Measurements from ENCODE around the gene NKIRAS2.

The NKIRAS2 gene

GRCh38 chr17:41989702-41990419 lies 30.0 kb upstream of the NKIRAS2 start:
- TF ChIP-seq USF1 (IDR thresholded peaks at IDR 0.05), result no peak
- TF ChIP-seq CEBPB (IDR thresholded peaks at IDR 0.05), result no peak
- TF ChIP-seq EP300 (IDR thresholded peaks at IDR 0.05; ENCODE audit: borderline replicate concordance), result no peak
- no peak for TF ChIP-seq TAF1 (IDR thresholded peaks at IDR 0.05; ENCODE audit: low read depth)
- TF ChIP-seq NFIC (IDR thresholded peaks at IDR 0.05), result no peak
- TF ChIP-seq TCF12 (IDR thresholded peaks at IDR 0.05; ENCODE audit: low read depth), result no peak
- TF ChIP-seq ZBTB7A (IDR thresholded peaks at IDR 0.05; ENCODE audit: low read depth), result no peak
- TF ChIP-seq FOXM1 (IDR thresholded peaks at IDR 0.05; ENCODE audit: borderline replicate concordance, low read depth), result no peak
- no peak for TF ChIP-seq YY1 (IDR thresholded peaks at IDR 0.05; ENCODE audit: low read depth)
- TF ChIP-seq REST (IDR thresholded peaks at IDR 0.05; ENCODE audit: low read depth), result no peak
- TF ChIP-seq EGR1 (IDR thresholded peaks at IDR 0.05), result no peak
- TF ChIP-seq CREB1 (IDR thresholded peaks at IDR 0.05; ENCODE audit: low read depth), result no peak
- no peak for TF ChIP-seq RAD21 (IDR thresholded peaks at IDR 0.05; ENCODE audit: low read depth)
- no peak for TF ChIP-seq MAX (IDR thresholded peaks at IDR 0.05)
- TF ChIP-seq TEAD4 (IDR thresholded peaks at IDR 0.05), result no peak

DNA sequence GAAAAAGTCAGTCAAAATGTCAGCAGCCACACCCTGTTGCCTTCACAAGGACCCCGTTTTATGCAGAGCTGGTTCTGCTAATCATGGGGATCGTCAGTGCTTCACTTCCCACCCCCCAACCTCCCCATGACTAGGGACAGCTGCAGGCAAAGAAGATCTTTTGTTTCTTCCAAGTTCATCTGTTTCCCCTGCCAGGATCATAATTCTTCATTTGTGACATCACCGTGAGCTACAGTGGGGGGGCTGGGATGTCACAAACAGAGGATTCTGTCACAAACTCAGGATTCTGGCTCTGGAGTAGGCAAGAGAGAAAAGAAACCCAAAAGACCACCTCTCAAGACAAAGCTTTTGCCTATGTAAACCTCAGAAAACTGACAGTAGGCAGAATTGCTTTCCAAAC lies 27.3 kb upstream of the NKIRAS2 start:
- no peak for TF ChIP-seq CREB1 (IDR thresholded peaks at IDR 0.05; ENCODE audit: low read depth)
- TF ChIP-seq TCF12 (IDR thresholded peaks at IDR 0.05; ENCODE audit: low read depth), result no peak
- TF ChIP-seq NFIC (IDR thresholded peaks at IDR 0.05), result no peak
- no peak for TF ChIP-seq EP300 (IDR thresholded peaks at IDR 0.05; ENCODE audit: borderline replicate concordance)
- TF ChIP-seq MAX (IDR thresholded peaks at IDR 0.05), result no peak
- TF ChIP-seq CEBPB (IDR thresholded peaks at IDR 0.05), result no peak

DNA sequence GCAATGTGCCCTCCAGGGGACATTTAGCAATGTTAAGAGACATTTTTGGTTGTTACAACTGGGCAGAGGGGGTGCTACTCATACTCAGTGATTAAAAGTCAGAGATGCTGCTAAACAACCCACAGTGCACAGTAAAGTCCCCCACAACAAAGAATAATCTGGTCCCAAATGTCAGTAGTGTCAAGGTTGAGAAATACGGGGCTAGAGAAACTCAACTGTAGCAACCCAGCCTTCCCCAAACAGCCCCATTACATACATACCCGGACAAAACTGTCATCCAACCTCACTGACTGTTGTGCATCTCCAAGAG lies 23.1 kb upstream of the NKIRAS2 start:
- TF ChIP-seq RAD21 (IDR thresholded peaks at IDR 0.05; ENCODE audit: low read depth), result no peak
- TF ChIP-seq FOXM1 (IDR thresholded peaks at IDR 0.05; ENCODE audit: borderline replicate concordance, low read depth), result no peak
- TF ChIP-seq NFIC (IDR thresholded peaks at IDR 0.05), result no peak
- no peak for TF ChIP-seq REST (IDR thresholded peaks at IDR 0.05; ENCODE audit: low read depth)
- TF ChIP-seq TAF1 (IDR thresholded peaks at IDR 0.05; ENCODE audit: low read depth), result no peak
- no peak for TF ChIP-seq EP300 (IDR thresholded peaks at IDR 0.05; ENCODE audit: borderline replicate concordance)
- no peak for TF ChIP-seq MAX (IDR thresholded peaks at IDR 0.05)
- no peak for TF ChIP-seq CEBPB (IDR thresholded peaks at IDR 0.05)
- no peak for TF ChIP-seq CREB1 (IDR thresholded peaks at IDR 0.05; ENCODE audit: low read depth)
- TF ChIP-seq USF1 (IDR thresholded peaks at IDR 0.05), result no peak
- TF ChIP-seq ZBTB7A (IDR thresholded peaks at IDR 0.05; ENCODE audit: low read depth), result no peak
- no peak for TF ChIP-seq YY1 (IDR thresholded peaks at IDR 0.05; ENCODE audit: low read depth)
- TF ChIP-seq TCF12 (IDR thresholded peaks at IDR 0.05; ENCODE audit: low read depth), result no peak
- no peak for TF ChIP-seq TEAD4 (IDR thresholded peaks at IDR 0.05)
- TF ChIP-seq EGR1 (IDR thresholded peaks at IDR 0.05), result no peak

- TF ChIP-seq CEBPB (IDR thresholded peaks at IDR 0.05), result no peak
- TF ChIP-seq MAX (IDR thresholded peaks at IDR 0.05), result no peak
- no peak for TF ChIP-seq TEAD4 (IDR thresholded peaks at IDR 0.05)
- no peak for TF ChIP-seq EGR1 (IDR thresholded peaks at IDR 0.05)
- TF ChIP-seq ZBTB7A (IDR thresholded peaks at IDR 0.05; ENCODE audit: low read depth), result no peak
- no peak for TF ChIP-seq EP300 (IDR thresholded peaks at IDR 0.05; ENCODE audit: borderline replicate concordance)
- no peak for TF ChIP-seq REST (IDR thresholded peaks at IDR 0.05; ENCODE audit: low read depth)
- TF ChIP-seq CREB1 (IDR thresholded peaks at IDR 0.05; ENCODE audit: low read depth), result no peak
- TF ChIP-seq USF1 (IDR thresholded peaks at IDR 0.05), result no peak
- no peak for TF ChIP-seq TCF12 (IDR thresholded peaks at IDR 0.05; ENCODE audit: low read depth)
- TF ChIP-seq YY1 (IDR thresholded peaks at IDR 0.05; ENCODE audit: low read depth), result no peak
- no peak for TF ChIP-seq FOXM1 (IDR thresholded peaks at IDR 0.05; ENCODE audit: borderline replicate concordance, low read depth)
Observed at GRCh38 chr17:41998497-41998896, 21.4 kb upstream of the NKIRAS2 start.

Measured in Ishikawa (cell line).